Activated CD4-positive, alpha-beta T cell treated with anti-CD3 and anti-CD28 coated beads for 1 hour (primary cell): ENCODE measurements around the gene CACNA1C.

Source experiments
- DNase-seq: peaks from one replicate; pipeline ENCODE4 v3.0.0-alpha.2; 2020

The CACNA1C gene

DNA sequence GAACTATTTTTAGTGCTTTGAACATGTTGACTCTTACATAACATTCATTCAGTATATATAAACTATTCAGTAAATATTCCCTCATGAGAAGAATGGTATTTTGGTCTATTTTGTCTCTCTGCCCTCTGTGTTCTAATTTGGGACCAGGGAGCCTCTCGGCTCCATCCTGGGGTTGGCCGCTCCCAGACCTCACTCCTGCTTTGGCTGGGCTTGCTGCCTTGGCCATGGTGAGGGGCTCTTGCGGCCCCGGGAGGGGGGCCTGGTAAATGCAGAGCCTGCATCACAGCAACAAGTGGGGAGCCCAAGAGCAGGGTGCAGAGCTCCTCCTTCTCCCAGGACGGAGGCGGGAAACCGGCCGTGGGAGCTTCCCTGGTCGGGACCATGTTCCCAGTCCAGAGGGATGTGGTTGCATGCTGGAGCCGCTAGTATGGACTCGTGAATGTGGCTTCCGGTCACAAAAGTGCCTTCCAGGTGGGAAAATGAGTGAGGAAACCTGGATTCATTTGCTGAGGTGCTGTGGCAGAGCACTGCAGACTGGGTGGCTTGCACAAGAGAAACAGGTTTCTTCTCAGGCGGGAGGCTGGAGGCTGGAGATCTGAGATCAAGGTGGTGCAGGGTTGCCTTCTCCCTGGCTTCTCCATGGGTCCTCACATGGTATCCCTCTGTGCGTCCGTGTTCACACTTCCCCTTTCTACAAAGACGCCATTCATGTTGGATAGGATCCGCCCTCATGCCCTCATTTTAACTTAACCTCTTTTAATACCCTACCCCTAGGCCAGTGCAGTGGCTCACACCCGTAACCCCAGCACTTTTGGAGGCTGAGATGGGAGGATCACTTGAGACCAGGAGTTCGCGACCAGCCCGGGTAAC is 250.2 kb downstream of the CACNA1C start:
- DNase-seq: no peak

DNA sequence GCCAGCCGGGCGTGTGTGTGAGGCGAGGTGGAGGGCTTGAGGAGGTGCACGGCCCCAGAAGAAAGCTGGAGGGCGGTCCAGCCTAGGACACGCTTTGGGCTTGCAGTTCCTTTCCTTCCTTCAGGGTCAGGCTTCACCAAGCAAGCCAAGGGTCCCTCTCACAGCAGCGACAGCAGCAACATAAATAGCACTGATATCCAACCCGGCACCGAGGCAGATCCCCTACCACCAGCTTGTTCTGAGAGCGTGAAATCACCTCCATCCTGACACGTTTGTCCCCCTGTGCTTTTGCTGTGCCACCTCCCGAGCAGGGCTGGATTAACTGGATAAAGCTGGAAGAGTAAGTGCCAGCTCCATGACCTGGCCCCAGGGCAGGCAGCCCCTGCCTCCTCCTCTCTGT is 251.4 kb downstream of the CACNA1C start:
- no peak for DNase-seq

DNA sequence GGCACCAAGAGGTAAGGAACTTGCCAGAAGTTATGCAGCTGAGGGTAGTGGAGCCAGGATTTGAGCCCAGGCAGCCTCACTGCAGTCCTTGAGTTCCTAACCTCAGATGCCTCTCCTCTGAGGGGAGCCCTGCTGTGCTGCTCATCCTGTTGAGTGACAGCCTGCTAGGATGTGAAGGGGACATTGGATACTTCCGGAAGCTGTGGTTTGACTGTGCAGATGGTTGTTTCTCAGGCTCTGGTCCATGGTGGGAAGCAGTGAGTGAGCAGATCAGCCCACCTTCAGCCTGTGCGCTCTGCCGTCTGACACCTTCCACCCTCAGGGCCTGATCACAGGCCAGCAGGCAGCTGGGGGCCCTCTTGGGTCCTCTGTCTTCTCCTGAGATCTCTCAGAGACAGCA is 253.2 kb downstream of the CACNA1C start:
- DNase-seq: no peak

DNA sequence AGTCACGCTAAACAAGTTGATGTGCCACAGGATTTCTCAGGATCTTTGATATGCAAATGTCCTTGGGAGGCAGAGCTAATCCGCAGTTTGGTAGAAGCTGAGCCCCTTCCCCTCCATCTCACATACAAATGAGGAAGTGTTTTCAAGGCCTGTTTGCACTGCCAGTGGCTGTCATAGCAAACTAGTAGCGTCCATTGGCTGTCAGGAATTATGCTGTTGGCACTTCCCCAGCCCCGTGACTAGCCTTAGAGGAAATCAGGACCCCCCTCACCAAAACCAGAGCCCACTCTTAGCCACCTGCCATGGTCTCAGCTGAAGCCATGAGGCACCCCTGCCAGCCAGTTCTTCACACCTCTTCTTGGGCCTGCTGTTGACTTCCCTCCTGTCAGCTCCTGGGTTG is 253.9 kb downstream of the CACNA1C start:
- DNase-seq: no peak

DNA sequence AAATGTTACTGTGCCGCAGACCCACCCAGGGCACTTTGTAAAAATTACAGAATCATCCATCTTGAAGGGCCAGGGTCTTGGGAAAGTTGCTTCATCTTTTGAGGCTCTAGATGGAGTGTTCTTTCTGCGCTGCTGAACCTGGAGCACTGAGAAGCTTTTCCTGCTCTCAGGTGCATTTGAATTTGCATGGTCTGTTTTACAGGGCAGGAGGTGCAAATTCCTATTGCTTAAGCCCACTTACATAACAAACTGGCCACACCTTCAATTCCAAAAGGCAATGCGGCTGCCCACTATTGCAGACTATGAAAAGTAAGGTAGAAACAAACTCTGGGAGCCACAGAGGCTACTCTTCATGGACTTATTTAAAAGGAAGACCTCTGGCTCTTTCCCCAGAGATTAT is 254.8 kb downstream of the CACNA1C start:
- no peak for DNase-seq

DNA sequence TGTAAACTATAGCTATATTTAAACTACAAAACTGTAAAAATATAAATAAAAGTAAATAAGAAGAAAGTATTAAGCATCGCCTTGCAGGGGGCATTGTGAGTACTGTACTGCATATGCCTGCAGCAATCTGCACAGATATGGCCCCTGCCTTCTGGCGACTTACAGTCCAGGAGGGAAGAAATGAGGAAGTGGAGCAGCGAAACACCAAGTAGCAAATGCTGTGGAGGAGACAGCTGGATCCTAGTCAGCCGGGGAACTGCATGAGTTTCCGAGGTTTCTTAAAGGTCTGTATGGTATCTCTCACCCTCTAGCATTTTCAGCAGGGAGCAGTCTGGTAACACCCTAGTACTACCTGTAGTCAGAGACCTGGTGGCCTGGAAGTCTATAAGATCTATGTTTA is 256.9 kb downstream of the CACNA1C start:
- DNase-seq: no peak

DNA sequence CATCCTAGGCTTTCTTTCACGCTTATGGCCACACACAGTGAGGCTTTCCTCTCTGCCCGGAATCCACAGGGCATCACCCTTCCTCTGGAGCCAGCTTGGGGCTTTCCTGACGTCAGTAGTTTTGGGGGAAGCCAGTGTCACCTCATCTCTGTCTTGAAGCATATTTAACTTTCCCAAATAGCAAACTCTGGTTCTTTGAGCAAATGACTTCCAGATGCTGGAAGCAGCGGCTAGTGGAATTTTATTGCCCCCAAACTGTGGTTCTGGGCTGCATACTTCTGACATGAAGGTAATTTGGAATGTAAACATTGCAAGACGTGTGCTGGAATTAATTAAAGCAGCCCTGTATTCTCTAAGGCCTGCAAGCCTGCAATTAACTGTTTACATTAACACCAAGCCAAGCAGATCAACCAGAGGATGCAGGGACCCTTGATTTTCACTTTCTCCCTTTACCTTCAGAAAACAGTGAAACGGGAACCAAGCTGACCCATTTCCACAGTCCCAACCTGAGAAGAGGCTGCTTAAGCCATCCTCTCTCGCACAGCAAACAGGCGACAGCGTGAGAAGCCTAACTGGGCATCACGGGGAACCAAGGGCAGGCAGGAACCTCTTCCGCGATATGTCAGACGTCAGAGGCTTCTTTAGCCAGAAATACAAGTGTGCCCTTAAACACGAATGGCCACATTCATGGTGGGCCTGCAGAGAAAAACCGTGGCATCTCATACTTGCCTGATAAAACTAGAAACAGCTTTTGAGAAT is 258.4 kb downstream of the CACNA1C start:
- no peak for DNase-seq

DNA sequence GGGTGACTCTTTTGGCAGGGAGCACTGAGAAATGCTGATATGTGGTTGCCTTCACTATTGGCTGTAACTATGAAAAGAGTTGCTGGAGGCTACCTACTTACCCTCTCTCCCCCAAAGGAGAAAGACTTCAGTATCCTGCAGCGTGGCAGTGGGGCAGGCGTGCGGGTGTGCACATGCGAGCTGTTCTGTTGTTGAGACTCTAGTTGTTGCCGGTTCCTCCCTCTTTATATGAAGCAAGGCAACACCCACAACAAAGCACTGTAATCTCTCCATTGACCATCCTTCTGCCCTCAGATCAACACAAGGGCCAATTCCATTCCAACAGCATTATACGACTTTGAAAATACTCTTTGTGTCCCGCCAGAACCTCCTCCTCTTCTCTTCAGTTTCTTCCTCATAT is 259.4 kb downstream of the CACNA1C start:
- DNase-seq: no peak

DNA sequence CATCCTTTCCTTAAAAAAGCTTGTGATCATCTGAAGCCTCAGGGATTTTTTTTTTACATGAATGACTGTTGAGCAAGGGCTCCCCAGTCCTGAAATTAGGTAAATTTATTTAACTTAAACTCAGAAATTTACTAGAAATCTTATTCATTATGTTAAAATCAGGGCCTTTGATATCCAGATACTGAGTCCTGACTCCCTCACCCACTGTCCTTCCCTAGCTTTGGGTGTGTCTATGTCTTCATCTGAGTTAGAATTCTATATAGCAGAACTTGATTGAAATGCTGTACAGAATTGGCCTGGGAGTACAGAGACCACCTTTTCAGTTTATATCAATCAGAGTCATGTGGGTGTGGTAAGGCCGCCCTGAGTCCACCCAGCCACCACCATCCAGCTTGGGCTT is 260.0 kb downstream of the CACNA1C start:
- no peak for DNase-seq

DNA sequence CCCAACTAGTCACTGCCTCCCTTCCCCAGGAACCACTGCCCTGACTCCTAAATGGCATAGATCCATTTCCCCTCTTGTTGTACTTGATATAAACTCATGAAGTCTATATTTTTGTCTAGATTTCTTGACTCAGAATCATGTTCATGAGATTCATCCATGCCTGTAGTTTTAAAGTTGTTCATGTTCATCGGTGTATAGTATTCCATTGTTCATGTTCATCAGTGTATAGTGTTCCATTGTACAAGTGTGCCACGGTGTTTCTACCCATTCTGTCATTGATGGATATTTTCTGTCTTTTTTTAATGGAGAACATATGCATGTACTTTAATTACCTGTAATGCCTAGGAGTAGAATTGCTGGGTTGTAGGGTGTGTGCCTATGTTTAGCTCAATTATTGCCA is 261.7 kb downstream of the CACNA1C start:
- DNase-seq: no peak

DNA sequence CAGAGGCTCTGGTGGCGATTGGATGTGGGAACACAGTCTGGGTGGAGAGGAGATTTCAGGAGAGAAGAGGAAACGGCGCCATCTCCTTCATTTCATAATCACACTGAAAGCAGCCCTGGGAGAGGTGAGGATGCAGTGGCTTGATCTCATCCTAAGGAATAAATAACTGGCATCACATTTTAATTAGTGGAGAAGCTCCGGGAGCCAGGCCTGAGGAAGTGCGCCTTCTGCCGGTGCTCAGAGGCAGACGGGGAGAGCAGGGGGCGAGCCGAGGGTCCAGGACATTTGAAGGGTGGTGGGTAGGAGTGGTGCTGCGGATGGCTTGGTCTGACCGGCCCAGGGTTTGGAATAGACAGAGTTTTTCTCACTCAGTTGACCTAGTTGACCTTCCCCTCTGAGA is 265.0 kb downstream of the CACNA1C start:
- DNase-seq: no peak

DNA sequence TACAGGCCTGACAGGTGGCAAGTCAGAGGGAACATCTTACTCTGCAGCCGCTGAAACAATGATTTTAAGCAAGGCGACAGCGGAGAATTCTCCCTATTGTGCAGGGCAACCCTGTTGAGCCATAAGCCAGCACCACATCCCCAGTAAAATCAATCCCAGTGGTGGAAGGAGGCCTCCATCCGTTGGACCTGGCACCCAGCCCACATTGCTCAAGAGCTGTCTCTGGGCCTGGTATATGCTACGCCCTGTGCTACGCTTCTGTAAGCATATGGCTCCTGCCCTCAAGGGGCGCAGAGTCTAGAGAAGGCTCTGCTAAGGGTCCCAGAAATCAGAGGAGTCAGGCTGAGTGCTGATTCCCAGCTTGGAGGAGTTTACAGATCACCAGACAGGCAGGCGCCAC is 265.5 kb downstream of the CACNA1C start:
- DNase-seq: no peak

DNA sequence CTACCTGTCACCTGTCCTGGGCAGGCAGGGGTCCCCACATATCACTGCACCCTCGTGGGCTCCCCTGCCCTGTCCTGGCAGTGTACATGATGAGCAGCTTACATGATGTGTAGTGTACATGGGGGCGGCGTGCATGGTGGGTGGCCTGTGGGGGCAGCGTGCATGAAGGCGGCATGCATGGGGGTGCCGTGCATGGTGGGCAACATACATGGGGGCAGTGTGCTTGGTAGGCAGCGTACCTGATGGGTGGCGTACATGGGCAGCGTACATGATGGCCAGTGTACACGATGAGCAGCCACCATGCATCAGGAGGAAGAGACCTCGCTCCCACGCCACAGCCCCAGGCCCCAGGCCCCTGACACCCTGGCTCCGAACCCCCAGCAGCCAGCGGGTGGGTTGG is 266.3 kb downstream of the CACNA1C start:
- DNase-seq: no peak

DNA sequence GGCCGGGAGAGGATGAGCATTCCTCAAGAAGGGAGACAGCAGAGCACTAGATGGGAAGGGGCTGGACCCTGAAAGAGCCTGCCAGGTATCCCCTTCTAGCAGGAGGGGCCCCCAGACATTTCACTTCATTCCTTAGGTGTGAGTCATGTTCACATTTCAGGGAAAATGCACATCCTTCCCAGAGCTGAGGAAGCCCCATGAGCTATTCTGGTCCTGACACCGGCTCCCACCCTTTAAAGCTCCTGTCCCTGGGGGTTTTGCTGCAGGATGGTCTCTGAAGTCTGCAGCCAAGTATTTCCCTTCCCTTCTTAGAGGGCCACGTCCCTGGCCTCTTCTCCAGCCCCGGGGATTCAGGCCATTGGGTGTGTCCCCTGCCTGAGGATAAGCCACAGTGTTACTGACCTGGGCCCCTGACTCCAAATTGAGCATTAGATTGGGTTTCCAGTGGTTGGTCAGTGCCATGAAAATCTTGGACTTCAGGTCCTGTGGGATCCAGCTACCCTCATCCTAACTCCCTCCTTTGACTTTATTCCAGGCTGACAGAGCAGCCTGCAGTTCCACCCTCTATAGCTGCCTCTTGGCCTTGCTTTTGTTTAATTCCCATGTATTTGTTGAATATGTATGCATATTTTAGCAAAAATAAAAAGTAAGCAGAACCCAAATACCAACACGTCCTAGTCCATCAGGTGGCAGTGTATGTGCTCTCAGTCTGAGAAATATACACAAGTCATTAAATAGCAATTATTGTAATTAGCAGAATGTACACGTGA is 267.1 kb downstream of the CACNA1C start:
- DNase-seq: no peak

DNA sequence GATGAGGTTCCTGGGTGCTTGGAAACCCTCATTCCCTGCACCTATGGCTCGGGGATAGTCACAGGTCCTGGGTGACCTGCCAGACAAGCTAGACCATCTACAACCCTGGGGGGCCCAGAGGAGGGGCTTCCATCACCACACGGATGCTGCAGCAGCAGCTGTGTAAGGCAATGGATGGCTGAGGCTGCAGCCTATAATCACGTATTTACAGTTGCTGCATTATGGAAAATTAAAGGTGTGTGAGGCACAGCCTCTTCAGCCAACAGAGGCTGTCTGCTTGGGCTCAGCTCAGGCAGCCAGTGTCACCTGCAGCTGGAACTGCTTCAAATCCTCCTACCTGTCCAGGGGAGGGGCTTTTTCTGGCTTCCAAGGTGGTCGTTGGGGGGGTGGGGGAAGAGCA is 268.1 kb downstream of the CACNA1C start:
- DNase-seq: no peak

DNA sequence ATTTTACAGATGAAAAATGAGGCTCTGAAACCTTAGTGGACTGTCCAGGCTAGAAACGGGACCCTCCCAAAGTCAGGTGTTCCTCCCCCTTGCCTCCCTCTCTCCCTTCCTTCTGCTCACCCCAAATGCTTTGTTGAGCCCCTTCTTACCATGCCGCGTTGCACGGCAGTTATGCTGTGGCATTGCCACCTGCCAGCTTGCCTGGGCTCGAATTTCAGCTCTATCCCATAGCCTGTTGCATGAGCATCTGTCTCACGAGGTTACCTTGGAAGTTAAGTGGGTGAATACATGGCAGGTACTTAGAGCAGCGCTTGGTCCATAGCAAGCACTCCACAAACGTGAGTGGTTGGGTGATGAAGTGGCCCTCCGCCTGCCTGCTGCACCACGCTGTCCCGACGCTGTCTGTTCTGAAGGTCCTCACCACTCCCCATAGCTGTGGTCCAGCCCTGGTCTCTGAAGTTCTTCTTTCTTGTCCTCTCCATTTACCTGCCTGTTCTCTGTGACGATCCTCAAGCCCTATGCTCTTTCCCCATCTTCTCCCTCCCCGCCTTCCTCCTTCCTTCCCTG is 269.9 kb downstream of the CACNA1C start:
- DNase-seq: no peak

DNA sequence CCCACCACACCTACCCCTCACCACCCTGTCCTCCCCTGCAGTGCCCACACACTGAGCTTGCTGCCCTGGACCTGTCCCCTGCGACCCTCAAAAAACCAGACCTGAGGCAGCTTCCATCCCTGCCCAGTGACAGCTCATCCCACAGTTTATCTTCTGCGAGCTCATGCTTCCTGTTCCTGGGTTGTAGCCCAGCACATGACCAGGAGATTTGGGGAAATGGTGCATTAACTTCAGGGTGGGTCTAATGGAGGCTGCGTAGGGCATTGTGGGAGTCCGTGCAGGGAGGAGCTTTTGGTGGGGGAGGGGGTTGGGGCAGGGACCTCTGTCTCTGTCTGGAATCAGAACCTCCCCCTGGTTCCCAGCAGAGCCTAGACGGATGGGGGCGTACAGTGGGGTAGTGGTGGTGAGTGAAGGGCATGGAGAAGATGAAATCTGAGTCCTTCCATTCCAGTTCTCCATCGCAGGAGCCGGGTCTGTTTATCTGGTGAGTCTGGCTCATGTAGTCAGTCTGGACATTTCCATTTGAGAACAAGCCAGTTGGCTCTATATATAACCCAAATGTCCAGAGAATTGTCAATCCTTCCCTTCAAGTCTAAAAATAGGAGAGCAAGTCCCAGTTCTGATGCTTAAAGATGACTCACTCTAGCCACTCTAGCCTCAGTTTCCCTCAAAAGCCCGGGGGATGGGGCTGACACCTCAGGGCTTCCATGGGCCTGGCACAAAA is 270.9 kb downstream of the CACNA1C start:
- no peak for DNase-seq

DNA sequence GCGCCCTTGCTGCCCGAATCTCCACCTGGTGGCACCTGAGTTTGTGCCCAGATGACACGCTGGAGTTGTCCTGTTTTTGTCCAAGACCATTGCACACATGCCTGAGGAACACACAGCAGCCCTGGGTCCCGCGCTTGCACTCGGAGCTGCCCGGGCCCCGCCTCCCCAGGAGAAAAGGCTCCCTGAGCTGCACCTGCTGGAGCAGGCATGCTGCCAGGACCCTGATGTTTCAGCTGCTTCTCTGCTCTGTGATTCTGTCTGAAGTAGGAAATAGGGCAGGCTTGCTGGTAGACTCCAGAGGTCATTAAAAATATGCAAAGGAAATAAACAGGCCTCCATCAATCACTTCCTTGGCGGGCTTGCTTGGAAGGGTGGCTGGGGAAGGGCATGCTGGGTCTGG is 271.6 kb downstream of the CACNA1C start:
- no peak for DNase-seq

DNA sequence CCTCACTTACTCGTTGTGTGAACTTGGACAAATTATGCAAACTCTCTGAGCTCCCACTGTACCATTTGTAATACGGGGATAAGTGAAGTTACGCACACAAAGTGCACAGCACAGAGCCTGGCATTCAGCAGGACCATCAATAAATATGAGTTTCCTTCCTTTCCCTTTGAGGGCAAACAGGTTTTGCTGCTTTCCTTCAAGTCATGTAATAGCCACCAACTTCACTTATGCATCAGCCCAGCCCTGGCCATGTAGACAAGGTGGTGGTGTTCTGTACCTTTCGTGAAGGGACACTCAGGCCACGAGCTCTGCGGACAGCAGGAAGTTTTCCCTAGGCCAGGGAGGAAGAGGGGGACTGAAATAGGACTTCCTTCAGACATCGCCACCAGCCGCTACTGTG is 272.7 kb downstream of the CACNA1C start:
- DNase-seq: no peak

DNA sequence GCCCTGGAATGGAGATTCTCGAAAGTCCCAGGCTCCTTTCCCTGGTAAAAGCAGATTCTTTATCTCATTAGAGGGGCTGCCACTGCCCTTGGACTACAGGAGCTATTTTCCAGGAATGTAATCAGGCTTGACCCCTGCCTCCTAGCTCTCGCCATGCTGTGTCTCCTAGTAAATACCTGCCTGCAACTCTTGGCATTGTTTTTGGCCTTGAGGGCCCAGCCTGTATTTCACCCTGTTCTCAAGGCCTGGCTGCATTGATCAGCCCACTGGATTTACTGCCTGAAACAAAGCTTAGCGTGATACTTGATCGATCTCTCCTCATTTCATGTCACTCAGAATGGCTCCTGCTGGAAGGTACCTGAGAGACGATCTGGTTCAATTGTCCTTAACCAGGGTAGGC is 273.7 kb downstream of the CACNA1C start:
- no peak for DNase-seq

DNA sequence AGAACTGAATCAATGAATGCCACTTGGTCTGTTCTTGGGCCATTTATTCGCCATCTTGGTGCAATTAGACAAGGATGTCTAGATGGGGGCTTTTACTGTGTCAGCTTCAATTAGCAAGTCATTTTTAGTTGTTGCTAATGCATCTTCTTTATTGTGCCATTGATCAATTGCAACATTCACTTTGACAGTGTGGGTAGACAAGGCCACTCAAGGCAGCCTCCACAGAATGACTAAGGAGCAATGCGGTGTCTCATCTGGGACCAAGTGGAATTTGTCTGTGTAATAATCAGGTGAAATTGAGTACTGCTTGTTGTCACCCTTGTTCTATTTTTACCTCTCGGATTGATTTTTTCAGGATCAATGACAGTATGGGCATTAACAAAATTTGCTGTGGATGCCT is 275.9 kb downstream of the CACNA1C start:
- no peak for DNase-seq

DNA sequence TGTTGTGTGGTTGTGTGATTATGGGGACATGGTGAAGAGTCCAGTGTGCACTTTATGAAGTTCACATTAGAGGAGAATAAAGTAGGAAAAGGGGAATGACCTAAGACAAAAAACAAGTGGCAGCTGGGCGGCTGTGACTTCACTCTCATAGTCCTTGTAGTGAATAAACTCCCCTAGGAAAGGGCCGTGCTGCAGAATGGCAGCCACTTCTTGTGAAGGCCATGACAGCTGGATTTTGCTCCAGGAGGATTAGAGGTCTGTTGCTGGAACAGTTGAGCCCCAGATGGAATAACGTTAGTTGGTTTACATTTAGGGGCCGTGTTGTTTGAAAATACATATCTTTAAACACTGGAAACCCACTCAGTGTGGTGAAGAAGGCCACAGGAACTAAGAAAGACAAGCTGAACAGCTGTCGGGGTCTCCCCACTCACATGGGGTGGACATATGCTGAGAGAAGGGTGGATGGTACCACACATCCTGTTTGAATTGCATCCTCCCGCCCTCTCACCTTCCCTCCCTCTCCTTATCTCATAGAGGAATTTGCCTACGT is 276.9 kb downstream of the CACNA1C start:
- no peak for DNase-seq
